NCI-H748 (cell line): ENCODE data around the gene NEDD4.
"Not testable (repeated sequence)": the region's sequence is repeated elsewhere in the genome, so short reads cannot be mapped to it uniquely, and the experiment has no call there.

Experiments used
- DNase-seq: peaks from one replicate; lab custom pipeline; 2025; ENCODE audit not compliant: unreplicated experiment; lab: John Stamatoyannopoulos, UW

NEDD4 gene

DNA sequence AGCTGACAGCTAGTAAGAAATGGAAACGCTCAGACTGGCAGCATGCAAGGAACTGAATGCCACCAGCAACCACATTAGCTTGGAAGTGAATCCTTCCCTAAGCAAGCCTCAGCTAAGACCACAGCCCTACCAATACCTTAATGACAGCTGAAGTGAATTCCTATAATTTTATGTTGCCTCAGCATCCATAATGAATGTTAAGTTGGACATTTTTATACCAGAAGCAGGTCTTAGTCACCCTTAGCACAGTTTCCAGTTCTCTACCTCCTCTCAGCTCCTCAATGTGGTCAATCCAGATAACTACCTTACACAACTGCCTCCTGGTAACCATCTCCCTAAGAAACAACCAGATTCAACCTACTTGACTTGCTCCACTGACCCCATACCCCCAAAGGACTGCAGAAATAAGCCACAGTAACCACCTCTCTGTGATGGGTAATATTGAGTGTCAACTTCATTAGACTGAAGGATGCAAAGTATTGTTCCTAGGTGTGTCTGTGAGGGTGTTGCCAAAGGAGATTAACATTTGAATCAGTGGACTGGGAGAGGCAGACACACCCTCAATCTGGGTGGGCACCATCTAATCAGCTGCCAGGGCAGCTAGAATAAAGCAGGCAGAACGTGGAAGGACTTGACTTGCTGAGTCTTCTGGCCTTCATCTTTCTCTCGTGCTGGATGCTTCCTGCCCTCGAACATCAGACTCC, 33.5 kb downstream of the NEDD4 start:
- DNase-seq: no peak

DNA sequence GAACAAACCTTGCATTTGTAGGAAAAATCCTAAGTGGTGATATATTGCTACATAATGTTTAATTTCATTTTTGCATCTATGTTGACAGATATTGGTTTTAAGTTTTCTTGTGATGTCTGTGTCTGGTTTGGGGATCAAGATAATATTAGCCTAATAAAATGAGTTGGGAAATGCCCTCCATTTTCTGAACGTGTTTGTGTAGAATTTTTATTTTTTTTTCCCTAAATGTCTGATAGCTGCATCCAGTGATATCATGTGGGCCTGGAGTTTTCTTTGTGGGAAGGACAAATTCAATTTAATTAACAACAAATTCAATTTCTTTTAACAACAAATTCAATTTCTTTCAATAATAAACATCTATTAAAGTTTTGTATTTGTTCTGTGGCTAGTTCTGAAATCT, 35.1 kb downstream of the NEDD4 start:
- DNase-seq: no peak

DNA sequence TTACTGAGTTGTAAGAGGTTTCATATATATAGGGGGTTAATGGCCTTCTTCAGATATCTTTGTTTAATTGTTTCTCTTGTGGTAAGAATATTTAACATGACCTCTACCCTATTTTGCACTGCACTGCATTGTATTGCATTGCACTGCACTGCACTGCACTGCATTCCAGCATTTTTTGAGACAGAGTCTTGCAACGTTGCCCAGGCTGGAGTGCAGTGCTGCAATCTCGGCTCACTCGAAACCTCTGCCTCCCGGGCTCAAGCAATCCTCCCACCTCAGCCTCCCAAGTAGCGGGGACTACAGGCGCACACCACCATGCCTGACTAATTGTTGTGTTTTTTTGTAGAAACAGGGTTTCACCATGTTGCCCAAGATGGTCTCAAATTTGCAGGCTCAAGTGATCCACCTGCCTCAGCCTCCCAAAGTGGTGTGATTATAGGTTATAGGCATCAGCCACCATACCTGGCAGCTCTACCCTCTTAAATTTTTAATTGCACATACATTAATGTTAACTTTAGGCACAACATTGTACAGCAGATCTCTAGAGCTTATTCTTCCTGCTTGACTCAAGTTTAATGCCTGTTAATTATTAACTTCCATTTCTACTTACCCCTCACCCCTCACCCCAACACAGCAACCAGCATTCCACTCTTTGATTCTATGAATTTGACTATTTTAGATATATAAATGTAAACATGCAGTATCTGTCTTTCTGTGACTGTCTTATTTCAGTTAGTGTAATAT, 38.4 kb downstream of the NEDD4 start:
- no peak for DNase-seq

DNA sequence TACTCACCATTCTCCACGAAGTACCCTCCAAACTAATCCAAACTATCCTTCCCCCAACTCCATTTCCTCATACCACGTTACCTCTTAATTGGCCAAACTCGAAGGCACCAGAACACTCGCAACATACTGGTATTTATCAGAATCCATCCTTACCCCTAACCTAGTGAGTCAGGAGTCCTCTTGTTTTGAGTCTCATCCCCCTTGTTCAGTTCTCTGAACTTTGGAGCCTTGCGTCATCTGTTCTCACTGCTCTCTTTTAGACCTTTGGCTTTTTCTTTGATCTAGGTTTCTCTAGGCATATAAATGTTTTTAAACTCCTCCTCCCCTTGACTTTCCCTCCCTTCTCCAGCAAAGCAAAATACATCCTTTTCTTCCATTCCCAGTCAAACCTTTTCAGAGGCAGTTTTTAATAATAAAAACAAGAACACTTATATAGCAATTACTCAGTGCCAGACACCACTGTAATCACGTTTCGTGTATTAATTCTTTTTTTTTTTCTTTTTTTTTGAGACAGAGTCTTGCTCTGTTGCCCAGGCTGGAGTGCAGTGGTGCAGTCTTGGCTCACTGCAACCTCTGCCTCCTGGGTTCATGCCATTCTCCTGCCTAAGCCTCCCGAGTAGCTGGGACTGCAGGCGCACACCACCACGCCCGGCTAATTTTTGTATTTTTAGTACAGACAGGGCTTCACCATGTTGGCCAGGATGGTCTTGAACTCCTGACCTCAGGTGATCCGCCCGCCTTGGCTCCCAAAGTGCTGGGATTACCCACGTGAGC, 40.7 kb downstream of the NEDD4 start:
- not testable (repeated sequence) for DNase-seq

DNA sequence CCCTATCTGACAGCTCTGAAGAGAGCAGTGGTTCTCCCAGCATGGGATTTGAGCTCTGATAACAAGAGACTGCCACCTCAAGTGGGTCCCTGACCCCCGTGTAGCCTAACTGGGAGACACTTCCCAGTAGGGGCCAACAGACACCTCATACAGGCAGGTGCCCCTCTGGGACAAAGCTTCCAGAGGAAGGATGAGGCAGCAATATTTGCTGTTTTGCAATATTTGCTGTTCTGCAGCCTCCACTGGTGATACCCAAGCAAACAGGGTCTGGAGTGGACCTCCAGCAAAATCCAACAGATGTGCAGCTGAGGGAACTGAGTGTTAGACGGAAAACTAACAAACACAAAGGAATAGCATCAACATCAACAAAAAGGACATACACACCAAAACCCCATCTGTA, 48.8 kb downstream of the NEDD4 start:
- DNase-seq: not testable (repeated sequence)

DNA sequence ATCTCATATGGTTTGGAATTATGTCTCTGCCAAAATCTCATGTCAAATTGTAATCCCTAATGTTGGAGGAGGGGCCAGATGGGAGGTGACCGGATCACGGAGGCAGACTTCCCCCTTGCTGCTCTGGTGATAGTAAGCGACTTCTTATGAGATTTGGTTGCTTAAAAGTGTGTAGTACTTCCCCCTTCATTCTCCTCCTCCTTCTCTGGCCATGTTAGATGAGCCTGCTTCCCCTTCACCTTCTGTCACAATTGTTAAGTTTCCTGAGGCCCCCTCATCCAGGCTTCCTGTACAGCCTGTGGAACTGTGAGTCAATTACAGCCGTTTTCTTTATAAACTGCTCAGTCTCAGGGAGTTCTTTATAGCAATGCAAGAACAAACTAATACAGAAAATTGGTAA, 51.1 kb downstream of the NEDD4 start:
- DNase-seq: no peak

DNA sequence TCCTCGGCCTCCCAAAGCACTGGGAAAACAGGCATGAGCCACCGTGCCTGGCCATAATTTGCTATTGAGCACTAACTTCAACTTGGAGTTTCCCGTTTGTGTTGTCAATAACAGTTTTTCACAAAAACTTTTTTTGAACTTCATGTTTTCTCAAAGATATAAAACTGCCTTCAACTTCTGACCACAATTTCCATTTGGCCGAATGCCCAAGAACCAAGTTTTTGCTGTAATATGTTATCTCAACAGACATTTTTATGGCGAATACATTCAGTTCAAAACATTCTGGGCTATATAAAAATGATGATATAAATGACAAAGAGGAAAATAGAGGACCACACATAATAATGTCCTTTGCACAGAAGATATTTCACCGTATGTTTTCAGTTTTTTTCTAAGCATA, 56.4 kb downstream of the NEDD4 start:
- DNase-seq: no peak

DNA sequence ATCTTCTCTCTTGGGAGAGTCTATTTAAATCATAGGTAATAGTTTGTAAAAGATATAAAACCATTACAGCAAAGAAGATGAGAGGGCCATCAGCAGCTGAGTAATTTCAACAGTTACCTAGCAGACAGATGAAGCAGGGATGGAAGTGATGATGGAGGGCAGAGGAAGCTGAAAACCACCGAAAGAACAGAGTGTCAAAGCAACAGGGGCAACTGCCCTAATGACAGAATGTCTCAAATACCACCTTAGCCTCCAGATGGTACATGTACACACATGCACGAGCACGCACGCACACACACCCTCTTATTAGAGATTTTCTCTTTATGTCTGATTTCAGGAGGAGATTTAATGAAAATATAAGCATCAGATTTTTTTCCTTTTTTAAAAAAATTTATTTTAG, 64.5 kb downstream of the NEDD4 start:
- DNase-seq: no peak

DNA sequence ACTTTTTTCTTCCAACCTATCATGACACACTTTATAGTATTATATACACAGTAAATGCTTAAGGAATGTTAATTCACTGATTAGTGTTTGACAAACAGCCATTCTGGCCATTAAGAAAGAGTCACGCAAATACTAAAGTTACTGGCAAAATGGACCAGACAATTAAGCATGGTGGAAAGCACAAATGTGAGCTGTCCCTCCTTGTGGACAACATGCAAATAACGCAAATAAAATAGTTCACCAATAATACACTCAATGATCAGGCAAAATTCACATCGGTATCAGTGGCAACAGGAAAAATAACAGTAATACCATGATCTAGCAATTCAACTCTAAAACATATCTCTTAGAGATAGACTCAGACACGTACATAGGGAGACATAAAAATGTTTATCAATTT, 71.7 kb downstream of the NEDD4 start:
- DNase-seq: no peak

DNA sequence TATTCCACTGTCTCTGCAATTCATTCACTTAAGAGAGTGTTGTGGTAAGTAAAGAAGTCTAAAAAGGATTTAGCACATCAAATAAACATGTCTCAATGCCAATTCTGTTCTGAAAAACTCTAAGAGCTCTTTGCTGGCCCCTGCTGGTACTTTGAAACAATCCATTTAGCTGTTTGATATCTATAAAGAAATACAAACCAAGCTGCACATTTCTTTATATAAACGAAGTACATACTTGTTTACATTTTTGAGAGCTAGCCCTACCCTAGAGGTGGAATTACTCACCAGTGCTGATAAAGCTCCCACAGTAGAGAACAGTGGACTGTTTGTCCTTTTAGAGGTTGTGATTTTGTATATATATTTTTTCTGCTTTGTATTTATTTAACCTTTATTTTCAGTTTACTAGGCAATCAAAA, 75.5 kb downstream of the NEDD4 start:
- DNase-seq: peak; percentile 28

DNA sequence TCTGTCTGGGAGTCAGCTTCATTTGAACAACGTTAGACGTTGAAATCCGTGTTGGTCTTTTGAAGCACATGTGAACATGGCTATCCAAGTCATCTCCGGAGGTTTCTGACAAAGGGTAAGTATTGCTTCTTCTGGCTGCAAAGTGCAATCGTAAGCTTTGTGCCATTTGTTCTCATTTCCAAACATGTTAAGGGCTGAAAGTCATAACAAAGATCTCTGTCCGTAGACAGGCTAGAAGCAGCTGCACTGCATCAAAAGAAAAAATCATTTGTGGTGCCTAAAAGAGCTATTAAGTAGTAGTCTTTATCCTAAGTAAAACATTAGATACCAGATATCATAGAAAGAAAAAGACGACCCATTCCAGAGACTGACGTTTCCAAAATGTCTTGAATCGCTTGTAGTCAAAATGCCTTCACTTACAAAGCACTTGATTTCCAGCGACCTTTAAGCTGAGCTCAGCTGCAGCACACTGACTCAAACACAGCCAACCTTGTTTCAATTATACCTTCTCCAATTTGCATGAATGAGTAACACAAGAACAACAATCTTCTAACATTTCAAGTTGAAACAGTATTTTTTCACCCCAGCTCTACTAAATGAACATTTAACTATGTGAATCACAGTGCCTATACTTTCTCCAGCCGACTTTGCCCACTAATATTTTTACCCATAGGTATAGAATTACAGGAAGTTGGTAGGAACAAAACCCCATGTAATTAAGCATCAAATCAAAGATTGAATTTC, 76.6 kb downstream of the NEDD4 start:
- peak; percentile 6 for DNase-seq

DNA sequence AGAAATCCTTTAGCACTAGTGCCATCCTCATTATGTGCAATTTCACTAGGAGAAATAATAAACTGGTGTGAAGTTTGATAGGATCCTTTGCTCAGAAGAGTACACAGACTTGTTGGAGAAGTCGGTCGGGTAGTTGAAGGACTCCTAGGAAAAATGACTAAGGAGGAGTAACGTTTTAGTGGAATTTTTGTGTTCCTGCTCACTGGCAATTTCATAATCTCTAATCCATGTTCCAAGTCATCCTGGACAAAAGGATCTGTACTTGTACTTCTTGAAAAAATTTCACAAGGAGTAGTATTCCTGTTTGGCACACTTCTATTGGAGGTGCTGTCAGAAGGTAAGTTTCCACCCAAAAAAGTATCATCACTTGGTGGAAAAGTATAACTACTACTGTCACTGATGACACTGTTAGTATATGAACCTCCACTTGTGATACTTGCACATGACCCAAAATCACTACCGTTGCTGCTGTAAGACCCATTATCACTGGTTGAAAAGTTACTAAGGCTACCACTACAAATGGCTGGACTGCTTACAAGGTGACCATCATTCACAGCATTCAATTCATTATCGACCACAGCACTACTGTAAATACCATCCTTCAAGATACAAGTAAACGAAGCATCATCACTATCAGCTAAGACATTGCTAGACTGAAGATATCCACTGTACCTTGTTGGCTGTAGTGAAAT, 77.4 kb downstream of the NEDD4 start:
- no peak for DNase-seq

DNA sequence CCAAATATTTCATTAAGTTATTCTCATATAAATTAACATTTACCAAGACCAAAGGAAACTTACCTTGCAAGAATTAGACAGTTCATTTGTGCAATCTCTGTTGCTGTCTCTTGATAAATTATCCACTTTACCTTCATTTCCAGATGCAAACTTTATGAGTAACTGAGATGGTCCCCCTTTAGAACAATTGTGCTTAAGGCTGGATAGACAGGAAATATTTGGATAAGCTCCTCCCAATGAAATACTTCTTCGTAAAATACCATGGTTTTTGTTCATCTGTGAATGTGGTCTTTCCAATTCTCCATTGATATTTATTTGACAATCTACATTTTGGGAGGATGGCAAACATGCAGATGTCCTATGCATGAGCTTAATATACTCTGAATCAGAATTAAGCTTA, 78.2 kb downstream of the NEDD4 start:
- no peak for DNase-seq

DNA sequence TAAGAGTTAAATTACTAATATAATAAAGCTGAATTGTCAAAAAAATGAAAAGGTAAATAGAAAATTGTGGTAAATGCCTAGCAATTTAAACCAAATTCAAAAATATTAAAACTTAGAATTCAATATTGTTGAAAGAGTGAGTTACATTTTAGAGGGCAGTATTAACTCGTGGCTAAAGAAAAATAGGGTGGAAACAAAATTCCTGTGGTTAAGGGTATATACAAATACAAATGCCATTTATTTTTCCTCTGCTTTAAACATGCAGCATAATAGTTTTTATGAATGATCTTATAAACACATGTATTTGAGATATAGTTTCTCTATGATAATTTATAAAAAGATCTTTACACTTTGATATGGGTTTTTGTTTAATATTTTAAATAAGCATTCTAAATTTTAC, 79.0 kb downstream of the NEDD4 start:
- DNase-seq: no peak

DNA sequence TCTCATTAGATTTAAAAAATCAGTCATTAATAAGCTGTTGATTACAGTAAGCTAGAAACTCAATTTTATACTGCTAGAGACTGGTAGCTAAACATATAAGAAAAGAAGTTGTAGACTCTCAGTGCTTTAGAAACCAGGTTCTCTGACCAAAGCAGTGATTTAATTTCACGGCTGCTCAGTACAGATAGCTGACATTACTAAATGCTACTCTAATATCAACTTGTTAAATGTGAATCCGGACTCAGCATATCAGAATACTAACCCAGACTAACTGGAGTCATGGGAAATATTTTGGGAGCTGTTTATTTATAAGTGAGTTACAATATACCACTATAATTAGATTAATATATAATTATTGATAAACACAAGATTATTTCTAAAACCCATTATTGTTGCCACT, 80.4 kb downstream of the NEDD4 start:
- DNase-seq: no peak

DNA sequence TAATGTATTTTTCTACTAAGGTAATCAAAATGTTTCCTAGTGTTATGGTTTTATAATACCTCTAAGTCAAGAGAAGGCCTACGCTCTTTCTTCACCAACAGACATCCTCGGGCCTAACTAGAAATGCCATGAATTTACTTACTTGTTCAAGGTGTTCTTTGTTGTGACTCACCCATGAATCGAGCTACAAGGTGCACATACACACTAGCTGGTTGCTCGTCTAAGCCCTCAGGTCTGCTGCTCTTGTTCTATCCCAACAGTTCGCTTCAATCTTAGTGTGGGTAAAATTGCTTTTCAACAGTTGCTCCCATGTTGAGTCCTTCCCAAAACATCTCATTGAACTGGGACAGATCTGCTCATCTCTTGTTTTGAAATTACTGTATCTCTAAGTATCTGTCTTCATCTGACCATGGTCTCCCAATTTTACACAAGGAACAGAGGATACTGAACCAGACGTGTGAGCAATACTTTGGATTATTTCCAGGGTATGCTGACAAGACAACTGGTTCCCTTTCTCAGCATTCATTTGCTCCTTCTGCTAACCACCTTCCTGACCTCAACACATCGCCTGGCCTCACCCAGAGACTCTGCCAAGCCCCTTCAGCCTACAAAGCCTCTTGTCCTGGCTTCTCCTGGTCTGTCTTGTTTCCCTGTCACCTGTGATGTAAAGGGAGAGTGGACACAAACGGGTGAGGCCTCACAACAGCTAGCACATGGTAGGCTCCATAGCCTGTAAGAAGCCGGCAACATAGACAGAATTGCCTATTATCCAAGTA, 84.2 kb downstream of the NEDD4 start:
- DNase-seq: no peak

DNA sequence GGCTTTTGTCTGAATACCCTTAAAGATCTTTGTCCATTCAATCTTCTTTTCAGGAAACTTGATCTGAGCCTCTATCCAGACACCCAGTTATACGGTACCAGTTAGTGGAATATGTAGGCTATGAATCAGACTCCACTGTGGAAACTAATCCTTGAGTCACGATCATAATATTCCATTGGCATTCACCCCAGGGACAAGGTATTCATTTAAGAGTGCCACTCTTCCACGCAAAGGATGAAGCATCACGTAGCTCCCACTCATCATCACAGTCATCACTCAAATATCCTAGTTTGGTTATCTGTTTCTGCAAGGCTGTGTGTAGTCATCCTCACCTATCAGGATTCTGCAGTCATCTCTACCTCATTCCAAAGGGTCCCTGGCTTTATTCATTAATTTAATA, 85.6 kb downstream of the NEDD4 start:
- no peak for DNase-seq

DNA sequence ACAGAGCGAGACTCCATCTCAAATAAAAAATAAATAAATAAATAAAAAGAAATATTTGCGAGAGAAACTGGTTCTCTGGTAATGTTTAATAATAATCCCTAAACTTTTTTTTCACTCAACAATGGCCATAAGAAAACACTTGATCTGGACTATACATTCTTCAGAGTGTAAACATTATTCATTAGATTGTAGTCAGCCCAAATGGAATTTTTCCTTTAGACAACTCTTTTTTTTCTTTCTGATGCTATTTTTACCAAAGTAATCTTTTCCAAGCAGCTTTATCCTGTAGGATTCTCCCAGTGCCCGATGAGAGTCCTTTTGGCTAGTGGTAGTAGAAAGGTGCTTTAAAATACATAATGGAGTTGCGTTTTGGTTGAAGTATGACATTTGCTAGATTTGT, 90.4 kb downstream of the NEDD4 start:
- DNase-seq: no peak

DNA sequence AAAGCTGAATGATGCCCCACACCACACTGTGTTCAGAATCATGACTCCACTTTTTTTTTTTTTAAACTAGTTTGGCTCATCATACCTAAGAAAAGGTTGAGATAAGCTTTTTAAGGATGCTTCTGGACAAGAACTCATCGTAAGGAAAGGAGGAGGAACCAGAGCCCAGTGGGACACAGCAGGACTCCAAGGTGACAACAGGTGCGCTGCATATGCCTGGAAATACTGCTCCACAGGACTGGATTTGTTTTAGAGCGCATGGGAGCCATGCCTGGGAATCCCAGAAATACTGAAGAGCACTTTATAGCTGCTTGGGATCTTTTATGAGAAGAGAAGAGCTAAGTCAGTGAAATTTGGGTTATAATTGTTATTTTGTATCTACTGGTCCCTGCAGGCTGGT, 93.4 kb downstream of the NEDD4 start:
- DNase-seq: no peak

DNA sequence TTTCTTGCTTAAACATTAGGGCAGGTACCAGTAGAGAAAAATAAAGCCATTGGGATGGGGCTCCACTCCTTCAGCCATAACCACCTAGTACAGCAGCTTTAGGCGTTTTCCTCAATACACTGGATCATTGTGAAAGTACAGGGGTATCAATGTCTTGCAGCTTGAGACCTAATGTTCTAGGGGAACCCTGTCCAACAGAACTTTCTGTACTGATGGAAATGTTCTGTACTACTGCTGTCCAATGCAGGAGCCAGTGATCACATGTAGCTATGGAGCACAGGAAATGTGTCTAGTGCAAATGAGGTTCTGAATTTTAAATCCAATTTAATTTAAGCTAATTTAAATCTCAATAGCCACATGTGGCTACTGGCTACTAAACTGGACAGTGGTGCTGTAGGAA, 93.9 kb downstream of the NEDD4 start:
- DNase-seq: no peak
